NCI-H1092 treated with DMSO at 0.1 percent for 48 hours (cell line): ENCODE measurements around the gene ZNF543.
"Not testable (repeated sequence)": the region's sequence is repeated elsewhere in the genome, so short reads cannot be mapped to it uniquely, and the experiment has no call there.

Source experiments
- DNase-seq: peaks from one replicate; lab custom pipeline; 2025; lab: John Stamatoyannopoulos, UW

The ZNF543 gene

DNA sequence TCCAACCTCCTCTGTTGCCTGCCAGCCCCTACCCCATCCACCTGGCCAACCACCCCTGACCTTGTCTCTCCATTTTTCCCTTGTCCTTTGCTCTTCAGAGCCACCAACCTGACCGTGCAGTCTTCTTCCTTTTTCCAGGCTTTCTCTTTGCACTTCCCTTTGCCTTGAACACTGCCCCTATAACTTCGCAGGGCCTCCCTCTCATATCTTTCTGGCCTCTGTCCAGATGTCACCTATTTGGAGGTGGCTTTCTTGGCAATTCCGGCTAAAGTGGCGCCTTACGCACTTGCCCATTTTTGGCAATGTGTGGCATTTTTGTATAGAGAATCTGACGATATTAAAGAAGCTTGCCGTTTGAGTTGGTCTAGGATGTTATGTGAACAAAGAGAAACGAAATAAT is 844 bp downstream of the ZNF543 start:
- no peak for DNase-seq

GRCh38 chr19:57321751-57322150 is 1.5 kb downstream of the ZNF543 start:
- DNase-seq, result no peak

- DNase-seq, result no peak
Observed at GRCh38 chr19:57324992-57325391, 4.7 kb downstream of the ZNF543 start.

DNA sequence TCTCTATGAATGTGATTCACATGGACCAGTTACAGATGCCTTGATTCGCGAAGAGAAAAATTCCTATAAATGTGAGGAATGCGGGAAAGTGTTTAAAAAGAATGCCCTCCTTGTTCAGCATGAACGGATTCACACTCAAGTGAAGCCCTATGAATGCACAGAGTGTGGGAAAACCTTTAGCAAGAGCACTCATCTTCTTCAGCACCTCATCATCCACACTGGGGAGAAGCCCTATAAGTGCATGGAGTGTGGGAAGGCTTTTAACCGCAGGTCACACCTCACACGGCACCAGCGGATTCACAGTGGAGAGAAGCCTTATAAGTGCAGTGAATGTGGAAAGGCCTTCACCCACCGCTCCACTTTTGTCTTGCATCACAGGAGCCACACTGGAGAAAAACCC is 7.7 kb downstream of the ZNF543 start:
- DNase-seq, result no peak

GRCh38 chr19:57334191-57334590 is 13.9 kb downstream of the ZNF543 start:
- no peak for DNase-seq

DNA sequence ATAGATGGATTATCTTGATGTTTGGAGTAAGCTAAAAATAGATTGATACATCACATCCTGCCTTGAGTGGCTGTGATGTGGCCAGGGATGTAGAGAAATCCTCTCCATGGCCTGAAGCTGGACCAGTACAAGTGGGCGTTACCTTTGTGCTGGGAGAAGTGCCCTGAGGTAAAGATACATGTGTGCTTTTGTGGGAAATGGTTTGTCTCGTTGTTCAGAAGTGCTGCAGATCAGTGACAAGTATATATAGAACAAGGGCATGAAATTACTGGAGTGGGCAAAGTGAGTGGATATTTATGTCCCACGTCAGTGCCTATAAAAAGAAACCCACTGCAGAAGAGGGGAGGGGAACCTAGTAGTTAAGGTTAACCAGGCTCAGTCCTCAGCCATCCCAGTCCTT is 18.6 kb downstream of the ZNF543 start:
- no peak for DNase-seq

DNA sequence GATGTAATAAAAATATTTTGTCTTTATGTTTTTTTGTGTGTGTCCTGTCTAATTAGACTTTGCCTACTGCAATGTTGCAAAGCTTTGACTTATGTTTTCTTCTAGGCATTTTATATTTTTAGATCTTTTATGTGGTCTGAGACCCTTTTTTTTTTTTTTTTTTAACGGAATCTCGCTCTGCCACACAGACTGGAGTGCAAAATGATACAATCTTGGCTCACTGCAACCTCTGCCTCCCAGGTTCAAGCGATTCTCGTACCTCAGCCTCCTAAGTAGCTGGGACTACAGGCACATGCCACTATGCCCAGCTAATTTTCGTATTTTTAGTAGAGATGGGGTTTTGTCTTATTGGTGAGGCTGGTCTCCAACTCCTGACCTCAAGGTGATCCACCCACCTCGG is 22.3 kb downstream of the ZNF543 start:
- no peak for DNase-seq

DNA sequence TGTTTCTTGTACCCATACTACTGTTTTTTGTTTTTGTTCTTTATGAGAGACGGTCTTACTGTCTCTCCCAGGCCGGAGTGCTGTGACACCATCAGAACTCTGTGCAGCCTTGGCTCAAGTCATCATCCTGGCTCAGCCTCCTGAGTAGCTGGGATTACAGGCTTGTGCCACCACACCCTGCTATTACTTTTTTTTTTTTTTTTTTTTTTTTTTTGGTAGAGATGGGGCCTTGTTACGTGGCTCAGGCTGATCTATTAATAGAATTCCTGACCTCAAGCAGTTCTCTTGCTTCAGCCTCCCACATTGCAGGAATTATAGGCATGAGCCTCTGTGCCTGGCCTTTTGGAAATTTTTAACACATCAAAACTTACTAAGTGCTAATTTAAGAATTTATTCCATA is 27.9 kb downstream of the ZNF543 start:
- no peak for DNase-seq

DNA sequence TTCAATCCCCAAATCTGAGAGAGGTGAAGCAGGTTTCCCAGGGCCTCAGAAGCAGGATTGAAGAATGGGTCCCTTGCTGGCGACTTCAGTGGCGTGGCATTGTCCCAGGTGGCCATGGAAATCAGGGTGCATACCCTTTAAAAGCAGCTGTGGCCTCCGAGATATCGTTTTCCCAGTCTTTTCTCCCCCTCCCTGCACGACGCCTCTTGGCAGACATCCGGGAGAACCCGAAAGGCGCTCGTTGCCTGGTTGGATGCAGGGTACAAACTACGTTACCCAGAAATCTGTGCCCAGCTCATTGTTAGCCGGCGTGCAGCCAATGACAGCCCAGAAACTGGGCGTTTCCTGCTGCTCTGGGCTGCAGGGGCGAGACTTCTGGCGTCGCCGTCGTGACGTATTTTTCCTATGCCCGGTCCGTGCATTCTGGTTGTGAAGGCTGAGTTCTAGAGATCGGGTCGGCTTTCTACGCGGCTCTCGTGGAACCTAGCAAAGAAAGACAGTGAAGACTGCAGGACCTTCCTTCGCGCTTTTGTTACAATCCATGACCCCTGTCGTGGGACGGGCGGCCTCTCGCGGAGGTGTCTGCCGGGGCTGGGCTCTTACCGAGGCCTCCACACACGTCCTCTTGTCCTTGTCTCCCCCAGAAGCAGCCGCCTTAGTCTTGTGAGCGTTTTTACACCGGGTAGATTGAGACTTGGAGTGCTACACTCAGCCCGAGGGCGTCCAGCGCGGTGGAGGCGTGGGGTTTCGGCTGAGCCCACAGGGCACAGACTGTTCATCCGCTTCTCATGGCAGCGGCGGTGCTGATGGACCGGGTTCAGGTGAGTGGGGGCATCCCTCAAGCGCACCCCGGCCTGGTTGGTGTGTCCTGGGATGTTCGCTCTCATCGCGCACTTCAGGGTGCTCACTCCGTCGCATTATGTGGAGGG is 30.9 kb downstream of the ZNF543 start, which contains the start of gene ZNF304:
Gene ZNF304, plus strand, starts transcription at position 395 of the 929 bp plus-strand sequence. Its CDS starts 394 bp downstream, at position 789.
- DNase-seq, result peak; percentile 83

DNA sequence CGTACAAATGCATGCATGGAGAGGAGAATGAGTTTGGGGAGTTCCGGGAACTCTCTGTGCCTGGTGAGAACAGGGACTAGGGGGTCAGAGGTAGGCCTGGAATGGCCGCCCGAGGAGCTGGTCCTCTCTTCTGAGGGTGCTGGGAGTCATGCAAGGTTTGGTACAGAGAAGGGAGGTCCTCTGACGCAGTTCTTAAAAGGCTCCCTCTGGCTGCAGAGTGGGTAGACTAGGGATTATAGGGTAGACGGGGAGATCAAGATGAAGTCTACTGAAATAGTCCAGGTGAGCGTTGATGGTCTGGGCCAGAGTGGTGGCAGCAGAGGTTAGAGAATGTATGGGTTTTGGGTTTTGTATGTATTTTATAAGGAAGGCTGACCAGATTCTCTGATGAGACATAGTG is 31.6 kb downstream of the ZNF543 start:
- DNase-seq, result no peak

DNA sequence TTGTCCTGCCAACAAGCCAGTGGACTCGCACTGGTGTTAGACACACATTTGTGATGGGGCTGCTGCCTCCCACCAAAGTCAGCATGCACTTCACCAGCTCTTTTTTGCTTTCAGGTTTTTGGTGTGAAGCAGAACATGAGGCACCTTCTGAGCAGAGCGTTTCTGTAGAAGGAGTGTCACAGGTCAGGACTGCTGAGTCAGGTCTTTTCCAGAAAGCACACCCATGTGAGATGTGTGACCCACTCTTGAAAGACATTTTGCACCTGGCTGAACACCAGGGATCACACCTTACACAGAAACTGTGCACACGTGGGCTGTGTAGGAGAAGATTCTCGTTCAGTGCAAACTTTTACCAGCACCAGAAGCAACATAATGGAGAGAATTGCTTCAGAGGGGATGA is 35.6 kb downstream of the ZNF543 start:
- DNase-seq, result no peak

- DNase-seq, result no peak
Observed at GRCh38 chr19:57357406-57357805, 37.1 kb downstream of the ZNF543 start.

DNA sequence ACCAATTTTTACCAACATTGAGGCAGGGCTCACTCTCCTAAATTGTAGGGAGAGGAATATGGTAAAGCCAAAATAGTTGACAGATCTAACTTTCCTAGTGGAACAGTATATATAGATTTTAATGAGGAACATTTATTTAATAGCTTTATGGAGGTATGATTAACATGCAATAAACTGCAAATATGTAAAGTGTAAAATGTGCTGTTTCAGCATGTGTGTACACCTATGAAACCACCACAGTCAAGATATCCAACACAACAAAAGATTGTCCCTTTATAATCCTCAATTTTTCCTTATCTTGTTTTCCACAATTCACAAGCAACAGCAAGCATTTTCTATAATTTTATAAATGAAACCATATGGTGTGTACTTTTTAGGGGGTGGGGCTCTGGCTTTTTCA is 39.0 kb downstream of the ZNF543 start:
- DNase-seq, result no peak

DNA sequence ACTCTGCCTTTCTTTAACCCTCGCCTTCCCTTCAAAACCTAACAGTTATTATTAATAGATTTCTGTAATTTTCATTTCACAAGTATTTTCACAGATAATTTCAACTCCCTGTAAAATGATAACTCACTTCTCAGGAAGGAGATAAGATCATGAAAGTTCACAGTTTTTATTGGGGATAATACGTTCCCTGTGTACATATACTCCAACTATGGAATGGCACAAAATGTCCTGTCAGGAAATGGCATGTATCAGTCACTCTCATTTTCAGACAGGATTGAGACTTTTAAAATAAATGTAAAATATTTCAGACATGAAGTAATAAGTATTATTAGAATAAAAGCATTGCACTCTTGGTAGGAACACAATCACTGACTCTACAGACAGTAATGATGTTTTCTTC is 42.1 kb downstream of the ZNF543 start:
- no peak for DNase-seq

DNA sequence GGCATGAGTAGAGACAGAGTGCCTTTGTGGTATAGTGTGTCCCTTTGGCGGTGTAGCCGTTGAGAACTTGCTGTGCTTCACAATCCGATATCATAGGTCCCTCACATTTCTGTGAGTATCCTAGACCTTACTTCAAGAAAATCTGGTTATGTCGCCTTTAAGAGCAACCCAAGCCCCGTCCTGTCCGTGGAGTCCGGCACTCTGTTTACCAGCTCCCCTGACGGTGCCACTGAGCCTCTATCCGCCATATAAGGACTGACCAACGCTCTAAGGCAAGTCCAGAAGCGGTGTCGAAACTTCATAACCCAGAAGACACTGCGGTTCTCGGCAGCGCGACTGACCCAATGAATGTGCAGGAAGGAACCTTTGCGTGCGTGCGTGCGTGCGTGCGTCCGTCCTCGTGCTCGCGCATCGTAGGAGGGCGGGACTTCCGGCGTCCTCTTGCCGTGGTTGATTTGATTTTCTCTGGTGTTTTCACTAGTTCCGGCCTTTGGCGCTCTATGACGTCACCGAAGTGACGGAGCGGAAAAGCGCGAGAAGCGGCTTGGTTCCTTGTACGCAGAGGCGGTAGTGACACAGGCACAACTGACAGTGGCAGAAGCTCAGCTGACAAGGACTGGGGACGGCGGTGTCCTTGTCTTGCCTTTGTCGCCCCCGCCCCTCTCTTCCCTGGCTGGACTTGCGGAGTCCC is 42.9 kb downstream of the ZNF543 start, which contains the start of the genes TRAPPC2B and ZNF547:
Gene TRAPPC2B, plus strand, starts transcription at position 555 of the 691 bp plus-strand sequence. CDS start 1,283 bp downstream, outside the sequence.
Gene ZNF547, plus strand, starts transcription at position 555 of the 691 bp plus-strand sequence. CDS start 5,005 bp downstream, outside the sequence.
- peak; percentile 96 for DNase-seq

GRCh38 chr19:57363688-57364181 is 43.5 kb downstream of the ZNF543 start:
- no peak for DNase-seq

DNA sequence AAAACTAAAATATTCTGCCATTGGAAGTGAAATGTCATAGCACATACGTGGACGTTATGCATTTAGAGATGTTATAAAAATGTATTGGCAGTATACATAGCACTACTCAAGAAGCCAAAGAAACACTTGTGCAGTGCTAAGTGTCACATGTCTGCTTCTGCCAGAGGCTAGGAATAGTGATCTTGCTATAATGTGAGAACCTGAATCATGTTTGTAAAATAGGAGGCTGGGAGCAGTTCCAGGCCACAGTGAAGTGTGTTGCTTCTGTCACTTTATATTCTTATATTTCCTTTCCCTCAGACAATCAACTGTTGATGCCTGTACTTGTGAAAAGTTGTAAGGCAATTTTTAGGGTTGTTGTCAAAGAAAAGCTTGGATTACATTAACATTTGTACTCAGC is 46.5 kb downstream of the ZNF543 start:
- DNase-seq, result no peak

- no peak for DNase-seq
Observed at GRCh38 chr19:57374179-57374578, 53.9 kb downstream of the ZNF543 start.

- not testable (repeated sequence) for DNase-seq
Observed at GRCh38 chr19:57374647-57375046, 54.4 kb downstream of the ZNF543 start.

DNA sequence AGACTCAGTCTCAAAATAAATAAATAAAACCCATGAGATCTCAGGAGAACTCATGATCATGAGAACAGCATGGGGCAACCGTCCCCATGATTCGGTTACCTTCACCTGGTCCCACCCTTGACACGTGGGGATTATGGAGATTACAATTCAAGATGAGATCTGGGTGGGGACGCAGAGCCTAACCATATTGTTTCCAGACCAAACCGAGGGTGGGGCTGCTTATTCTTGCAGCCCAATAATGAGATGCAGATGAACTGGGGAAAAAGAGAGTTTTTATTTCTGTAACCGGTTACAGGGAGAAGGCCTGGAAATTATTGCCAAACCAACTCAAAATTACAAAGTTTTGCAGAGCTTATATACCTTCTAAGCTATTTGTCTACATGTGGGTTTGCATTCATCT is 55.9 kb downstream of the ZNF543 start:
- DNase-seq, result no peak

DNA sequence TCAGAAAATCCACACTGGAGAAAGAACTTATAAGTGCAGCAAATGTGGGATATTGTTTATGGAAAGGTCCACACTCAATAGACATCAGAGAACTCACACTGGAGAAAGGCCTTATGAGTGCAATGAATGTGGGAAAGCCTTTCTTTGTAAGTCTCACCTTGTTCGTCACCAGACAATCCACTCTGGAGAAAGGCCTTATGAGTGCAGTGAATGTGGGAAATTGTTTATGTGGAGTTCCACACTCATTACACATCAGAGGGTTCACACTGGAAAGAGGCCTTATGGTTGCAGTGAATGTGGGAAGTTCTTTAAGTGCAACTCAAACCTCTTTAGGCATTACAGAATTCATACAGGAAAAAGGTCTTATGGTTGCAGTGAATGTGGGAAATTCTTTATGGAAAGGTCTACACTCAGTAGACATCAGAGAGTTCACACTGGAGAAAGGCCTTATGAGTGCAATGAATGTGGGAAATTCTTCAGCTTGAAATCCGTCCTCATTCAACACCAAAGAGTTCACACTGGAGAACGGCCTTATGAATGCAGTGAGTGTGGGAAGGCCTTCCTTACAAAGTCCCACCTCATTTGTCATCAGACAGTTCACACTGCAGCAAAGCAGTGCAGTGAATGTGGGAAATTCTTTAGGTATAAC is 57.4 kb downstream of the ZNF543 start:
- no peak for DNase-seq
